ENCODE results near the gene PLD6. TPM values are rescaled to one million over a fixed set of nuclear protein-coding genes. Genes with fewer than 3 reads are reported as not detected.

The PLD6 gene
- total and polyA plus RNA-seq, 2 experiments from 2014 or later, result 0.65 to 1.0 TPM

- no peak for TF ChIP-seq EZH2phosphoT487 (IDR thresholded peaks at IDR 0.05; ENCODE audit: insufficient read depth, low read depth)
- no peak for TF ChIP-seq EZH2 (IDR thresholded peaks at IDR 0.05; ENCODE audit: insufficient read depth, poor library complexity, severe bottlenecking)
- Histone ChIP-seq H3K4me2 (ENCODE audit: unreplicated experiment) (no peak overlapping the region), H3K9ac (no peak overlapping the region), H3F3A (ENCODE audit: insufficient read depth) (peaks cover 10% of the 10 kb centered on the region; the same call in 1 of the 2 replicates), H2AFZ (no peak overlapping the region), H3K27ac (no peak overlapping the region), H3K27me3 (replicated peaks; ENCODE audit: insufficient read depth) (no peaks in the 10 kb centered on the region), H3K9me3 (ENCODE audit: low read depth) (no peaks in the 10 kb centered on the region), H3K4me3 (no peak overlapping the region), H3K36me3 (ENCODE audit: low read depth) (peaks cover 66% of the 10 kb centered on the region), H3K9me2 (ENCODE audit: insufficient read depth) (no peaks in the 10 kb centered on the region), H3K4me1 (ENCODE audit: insufficient read depth) (no peaks in the 10 kb centered on the region), H4K20me1 (ENCODE audit: insufficient read depth) (no peaks in the 10 kb centered on the region), H3K79me2 (ENCODE audit: insufficient read depth) (no peaks in the 10 kb centered on the region)
- WGBS, 2 experiments (ENCODE audit: low coverage in 1 of 2, low lambda C conversion rate in 2 of 2, missing lambda C conversion rate in 2 of 2), result 76 to 91% methylated on average over 7 to 9 of the region's 9 CpGs
- DNase-seq, result no peak
- in situ Hi-C loops (cut with MboI), result no loop called here
Observed at GRCh38 chr17:17180141-17180603, 26.0 kb downstream of the PLD6 start.

GRCh38 chr17:17179371-17179827 is 26.7 kb downstream of the PLD6 start:
- H2AFZ ChIP-seq, result no peak overlapping the region
- in situ Hi-C loops (cut with MboI), result no loop called here
- H3K4me3 ChIP-seq, result no peak overlapping the region
- H3K4me2 ChIP-seq (ENCODE audit: unreplicated experiment), result no peak overlapping the region
- no peak overlapping the region for H3K27ac ChIP-seq
- DNase-seq, result no peak
- no peaks in the 10 kb centered on the region for H3K4me1 ChIP-seq (ENCODE audit: insufficient read depth)
- H4K20me1 ChIP-seq (ENCODE audit: insufficient read depth), result no peaks in the 10 kb centered on the region
- peaks cover 8% of the 10 kb centered on the region; the same call in 1 of the 2 replicates for H3F3A ChIP-seq (ENCODE audit: insufficient read depth)
- 95 to 100% methylated on average over 2 of the region's 2 CpGs for WGBS, 2 experiments (ENCODE audit: low coverage in 1 of 2, low lambda C conversion rate in 2 of 2, missing lambda C conversion rate in 2 of 2)
- H3K27me3 ChIP-seq (replicated peaks; ENCODE audit: insufficient read depth), result no peaks in the 10 kb centered on the region
- no peaks in the 10 kb centered on the region for H3K9me3 ChIP-seq (ENCODE audit: low read depth)
- H3K9me2 ChIP-seq (ENCODE audit: insufficient read depth), result no peaks in the 10 kb centered on the region
- no peak for TF ChIP-seq EZH2phosphoT487 (IDR thresholded peaks at IDR 0.05; ENCODE audit: insufficient read depth, low read depth)
- no peak for TF ChIP-seq EZH2 (IDR thresholded peaks at IDR 0.05; ENCODE audit: insufficient read depth, poor library complexity, severe bottlenecking)
- H3K9ac ChIP-seq, result no peak overlapping the region
- peaks cover 68% of the 10 kb centered on the region for H3K36me3 ChIP-seq (ENCODE audit: low read depth)
- no peaks in the 10 kb centered on the region for H3K79me2 ChIP-seq (ENCODE audit: insufficient read depth)

- no peak overlapping the region for H3K4me3 ChIP-seq
- H3K79me2 ChIP-seq (ENCODE audit: insufficient read depth), result peaks cover 6% of the 10 kb centered on the region; the same call in 1 of the 2 replicates
- no peaks in the 10 kb centered on the region for H3F3A ChIP-seq (ENCODE audit: insufficient read depth)
- no peaks in the 10 kb centered on the region for H3K9me3 ChIP-seq (ENCODE audit: low read depth)
- no peak overlapping the region for H3K9ac ChIP-seq
- no peak overlapping the region for H3K4me2 ChIP-seq (ENCODE audit: unreplicated experiment)
- DNase-seq, result no peak
- peaks cover 73% of the 10 kb centered on the region for H3K36me3 ChIP-seq (ENCODE audit: low read depth)
- TF ChIP-seq EZH2 (IDR thresholded peaks at IDR 0.05; ENCODE audit: insufficient read depth, poor library complexity, severe bottlenecking), result no peak
- no peak for TF ChIP-seq EZH2phosphoT487 (IDR thresholded peaks at IDR 0.05; ENCODE audit: insufficient read depth, low read depth)
- in situ Hi-C loops (cut with MboI), result no loop called here
- no peak overlapping the region for H3K27ac ChIP-seq
- H4K20me1 ChIP-seq (ENCODE audit: insufficient read depth), result no peaks in the 10 kb centered on the region
- H3K4me1 ChIP-seq (ENCODE audit: insufficient read depth), result no peaks in the 10 kb centered on the region
- no peaks in the 10 kb centered on the region for H3K9me2 ChIP-seq (ENCODE audit: insufficient read depth)
- no peak overlapping the region for H2AFZ ChIP-seq
- WGBS, 2 experiments (ENCODE audit: low coverage in 1 of 2, low lambda C conversion rate in 2 of 2, missing lambda C conversion rate in 2 of 2), result 89% methylated on average over 12 of the region's 12 CpGs
- no peaks in the 10 kb centered on the region for H3K27me3 ChIP-seq (replicated peaks; ENCODE audit: insufficient read depth)
Observed at GRCh38 chr17:17177176-17177575, 29.0 kb downstream of the PLD6 start.

- peaks cover 6% of the 10 kb centered on the region; the same call in 1 of the 2 replicates for H3K79me2 ChIP-seq (ENCODE audit: insufficient read depth)
- no peaks in the 10 kb centered on the region for H3F3A ChIP-seq (ENCODE audit: insufficient read depth)
- no peak overlapping the region for H3K9ac ChIP-seq
- in situ Hi-C loops (cut with MboI), result no loop called here
- peaks cover 76% of the 10 kb centered on the region for H3K36me3 ChIP-seq (ENCODE audit: low read depth)
- H3K4me1 ChIP-seq (ENCODE audit: insufficient read depth), result no peaks in the 10 kb centered on the region
- no peak for DNase-seq
- 94 to 96% methylated on average over 12 of the region's 12 CpGs for WGBS, 2 experiments (ENCODE audit: low coverage in 1 of 2, low lambda C conversion rate in 2 of 2, missing lambda C conversion rate in 2 of 2)
- no peak overlapping the region for H3K4me2 ChIP-seq (ENCODE audit: unreplicated experiment)
- H3K27me3 ChIP-seq (replicated peaks; ENCODE audit: insufficient read depth), result no peaks in the 10 kb centered on the region
- no peak overlapping the region for H3K27ac ChIP-seq
- no peaks in the 10 kb centered on the region for H3K9me3 ChIP-seq (ENCODE audit: low read depth)
- no peak overlapping the region for H3K4me3 ChIP-seq
- no peaks in the 10 kb centered on the region for H4K20me1 ChIP-seq (ENCODE audit: insufficient read depth)
- no peak for TF ChIP-seq EZH2phosphoT487 (IDR thresholded peaks at IDR 0.05; ENCODE audit: insufficient read depth, low read depth)
- H3K9me2 ChIP-seq (ENCODE audit: insufficient read depth), result no peaks in the 10 kb centered on the region
- no peak overlapping the region for H2AFZ ChIP-seq
Observed at GRCh38 chr17:17176341-17176740, 29.8 kb downstream of the PLD6 start.

- Histone ChIP-seq H2AFZ (no peak overlapping the region), H3K9me2 (ENCODE audit: insufficient read depth) (no peaks in the 10 kb centered on the region), H4K20me1 (ENCODE audit: insufficient read depth) (no peaks in the 10 kb centered on the region), H3F3A (ENCODE audit: insufficient read depth) (no peaks in the 10 kb centered on the region), H3K79me2 (ENCODE audit: insufficient read depth) (peaks cover 6% of the 10 kb centered on the region; the same call in 1 of the 2 replicates), H3K27me3 (replicated peaks; ENCODE audit: insufficient read depth) (no peaks in the 10 kb centered on the region), H3K27ac (no peak overlapping the region), H3K4me3 (no peak overlapping the region), H3K9me3 (ENCODE audit: low read depth) (no peaks in the 10 kb centered on the region), H3K4me2 (ENCODE audit: unreplicated experiment) (no peak overlapping the region), H3K4me1 (ENCODE audit: insufficient read depth) (no peaks in the 10 kb centered on the region), H3K9ac (no peak overlapping the region), H3K36me3 (ENCODE audit: low read depth) (peaks cover 72% of the 10 kb centered on the region)
- 95 to 98% methylated on average over 12 of the region's 12 CpGs for WGBS, 2 experiments (ENCODE audit: low coverage in 1 of 2, low lambda C conversion rate in 2 of 2, missing lambda C conversion rate in 2 of 2)
- in situ Hi-C loops (cut with MboI), result no loop called here
- TF ChIP-seq EZH2phosphoT487 (IDR thresholded peaks at IDR 0.05; ENCODE audit: insufficient read depth, low read depth) (no peak), EZH2 (IDR thresholded peaks at IDR 0.05; ENCODE audit: insufficient read depth, poor library complexity, severe bottlenecking) (no peak)
- no peak for DNase-seq
Observed at GRCh38 chr17:17175917-17176316, 30.2 kb downstream of the PLD6 start.
